ENCODE data around the gene COX6B2. TPM values are rescaled to one million over a fixed set of nuclear protein-coding genes. Genes with fewer than 3 reads are reported as not detected.

COX6B2 gene
- total RNA-seq, 1 donor from 2014 or later: 0.29 TPM

- TF ChIP-seq CTCF (IDR thresholded peaks at IDR 0.05; ENCODE audit: insufficient read depth, low read length, poor library complexity, severe bottlenecking): no peak
- Histone ChIP-seq H3K4me3 (ENCODE audit: low read depth, low read length) (no peak within 1 kb of the TSS), H3K36me3 (ENCODE audit: control insufficient read depth, insufficient read depth, low read length) (no peaks in the 10 kb centered on the region), H3K27me3 (ENCODE audit: control insufficient read depth, insufficient read depth, low read length) (no peaks in the 10 kb centered on the region)
- no peak for DNase-seq (ENCODE audit: low read depth)
Observed at GRCh38 chr19:55325172-55325571, 29.3 kb downstream of the COX6B2 start, which contains the start of gene TMEM150B. TMEM150B (minus strand) TSS chr19:55325341; CDS start chr19:55321036, 4,305 bp downstream.

GRCh38 chr19:55324662-55325061, 29.9 kb downstream of the COX6B2 start:
- Histone ChIP-seq H3K27me3 (ENCODE audit: control insufficient read depth, insufficient read depth, low read length) (no peaks in the 10 kb centered on the region), H3K36me3 (ENCODE audit: control insufficient read depth, insufficient read depth, low read length) (no peaks in the 10 kb centered on the region), H3K4me3 (ENCODE audit: low read depth, low read length) (no peak overlapping the region)
- no peak for DNase-seq (ENCODE audit: low read depth)
- TF ChIP-seq CTCF (IDR thresholded peaks at IDR 0.05; ENCODE audit: insufficient read depth, low read length, poor library complexity, severe bottlenecking): no peak

DNA sequence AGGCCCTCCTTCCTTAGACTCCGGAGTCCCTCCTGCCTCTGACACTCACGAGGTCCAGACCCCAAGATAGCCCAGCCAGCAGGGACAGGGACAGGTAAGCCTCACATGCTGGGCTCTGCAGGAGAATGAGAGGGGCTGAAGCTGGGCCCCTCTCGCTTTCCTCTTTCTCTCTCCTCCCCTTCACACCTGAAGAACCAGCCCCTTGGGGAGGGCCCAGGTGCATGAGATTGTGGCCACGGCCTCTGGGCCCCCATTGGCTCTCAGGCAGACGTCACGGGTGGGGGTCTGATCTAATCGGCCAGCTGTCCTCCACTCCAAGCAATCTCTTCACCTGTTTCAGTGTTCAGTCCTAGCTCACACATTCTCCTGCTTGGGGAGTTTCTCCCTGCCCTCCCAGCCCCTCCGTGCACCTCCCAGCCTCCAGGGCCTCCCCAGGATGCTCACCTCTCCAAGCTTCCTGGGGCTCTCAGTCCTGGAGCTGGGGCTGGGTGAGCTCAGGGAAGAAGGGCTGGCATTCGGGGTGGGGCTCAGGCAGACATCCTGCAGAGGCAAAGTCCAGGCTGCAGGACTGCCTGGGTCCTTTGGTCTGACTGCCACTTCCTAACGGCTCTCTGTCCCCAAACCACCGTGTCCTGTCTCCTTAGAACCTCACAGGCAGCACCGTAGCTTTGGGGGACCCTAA, 32.2 kb downstream of the COX6B2 start:
- Histone ChIP-seq H3K36me3 (ENCODE audit: control insufficient read depth, insufficient read depth, low read length) (no peaks in the 10 kb centered on the region), H3K4me3 (ENCODE audit: low read depth, low read length) (no peak overlapping the region), H3K27me3 (ENCODE audit: control insufficient read depth, insufficient read depth, low read length) (no peaks in the 10 kb centered on the region)
- no peak for TF ChIP-seq CTCF (IDR thresholded peaks at IDR 0.05; ENCODE audit: insufficient read depth, low read length, poor library complexity, severe bottlenecking)
- no peak for DNase-seq (ENCODE audit: low read depth)

- no peak for TF ChIP-seq CTCF (IDR thresholded peaks at IDR 0.05; ENCODE audit: insufficient read depth, low read length, poor library complexity, severe bottlenecking)
- no peaks in the 10 kb centered on the region for H3K27me3 ChIP-seq (ENCODE audit: control insufficient read depth, insufficient read depth, low read length)
- no peak overlapping the region for H3K4me3 ChIP-seq (ENCODE audit: low read depth, low read length)
- no peak for DNase-seq (ENCODE audit: low read depth)
- H3K36me3 ChIP-seq (ENCODE audit: control insufficient read depth, insufficient read depth, low read length): no peaks in the 10 kb centered on the region
Observed at GRCh38 chr19:55321466-55322137, 32.9 kb downstream of the COX6B2 start.

DNA sequence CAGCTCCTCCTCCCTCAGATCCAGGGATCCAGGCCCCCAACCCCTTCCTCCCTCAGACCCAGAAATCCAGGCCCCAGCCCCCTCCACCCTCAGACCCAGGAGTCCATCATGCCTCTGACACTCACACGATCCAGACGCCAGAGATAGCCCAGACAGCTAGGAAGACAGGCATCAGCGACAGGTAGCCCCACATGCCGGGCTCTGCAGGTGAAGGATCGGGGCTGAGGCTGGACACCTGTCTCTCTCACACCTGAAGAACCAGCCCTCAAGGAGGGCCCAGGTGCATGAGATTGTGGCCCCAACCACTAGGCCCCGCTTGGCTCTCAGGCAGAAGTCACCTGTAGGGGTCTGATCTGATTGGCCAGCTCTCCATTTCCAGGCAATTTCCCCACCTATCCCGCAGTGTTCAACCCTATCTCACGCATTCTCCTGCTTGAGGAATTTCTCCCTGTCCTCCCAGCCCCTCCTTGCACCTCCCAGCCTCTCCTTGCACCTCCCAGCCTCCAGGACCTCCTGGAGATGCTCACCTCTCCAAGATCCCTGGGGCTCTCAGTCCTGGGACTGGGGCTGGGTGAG, 33.6 kb downstream of the COX6B2 start:
- no peak for DNase-seq (ENCODE audit: low read depth)
- H3K4me3 ChIP-seq (ENCODE audit: low read depth, low read length): no peak overlapping the region
- TF ChIP-seq CTCF (IDR thresholded peaks at IDR 0.05; ENCODE audit: insufficient read depth, low read length, poor library complexity, severe bottlenecking): no peak
- no peaks in the 10 kb centered on the region for H3K36me3 ChIP-seq (ENCODE audit: control insufficient read depth, insufficient read depth, low read length)
- no peaks in the 10 kb centered on the region for H3K27me3 ChIP-seq (ENCODE audit: control insufficient read depth, insufficient read depth, low read length)

Measured in kidney epithelial cell (primary cell).